ENCODE measurements around the gene RPS6KC1. TPM values are rescaled to one million over a fixed set of nuclear protein-coding genes. Genes with fewer than 3 reads are reported as not detected.

Gene RPS6KC1
- total and polyA plus RNA-seq, 2 donors from 2014 or later = 6.3 to 13.8 TPM

GRCh38 chr1:213057264-213058059 lies 6.4 kb downstream of the RPS6KC1 start:
- intact Hi-C loops (cut with DNase I) = no loop called here
- no peak overlapping the region for H3K4me3 ChIP-seq (ENCODE audit: low read length in 3 of 3)
- FAIRE-seq = no peak

DNA sequence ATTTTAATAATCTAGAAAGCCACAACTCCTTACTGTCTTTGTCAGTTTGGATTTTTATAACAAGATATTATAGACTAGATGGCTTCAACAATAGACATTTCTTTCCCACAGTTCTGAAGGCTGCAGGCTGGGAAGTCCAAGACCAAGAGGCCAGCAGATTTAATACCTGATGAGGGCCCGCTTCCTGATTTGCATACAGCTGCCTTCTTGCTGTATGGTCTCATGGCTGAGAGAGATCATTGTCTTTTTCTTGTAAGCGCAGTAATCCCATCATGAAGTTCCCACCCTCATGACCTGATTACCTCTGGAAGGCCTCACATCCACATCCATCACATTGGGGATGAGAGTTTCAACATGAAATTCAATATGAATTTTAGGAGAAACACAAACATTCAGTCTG lies 9.8 kb downstream of the RPS6KC1 start:
- DNase-seq (no peak), FAIRE-seq (no peak)
- no peaks in the 10 kb centered on the region for H3K36me3 ChIP-seq (ENCODE audit: control insufficient read depth in 2 of 3, insufficient read depth in 3 of 3, low read length in 3 of 3)
- no peaks in the 10 kb centered on the region for H3K9me3 ChIP-seq (ENCODE audit: control insufficient read depth in 2 of 3, insufficient read depth in 1 of 3, low read length in 3 of 3)
- TF ChIP-seq, protein P1, sequence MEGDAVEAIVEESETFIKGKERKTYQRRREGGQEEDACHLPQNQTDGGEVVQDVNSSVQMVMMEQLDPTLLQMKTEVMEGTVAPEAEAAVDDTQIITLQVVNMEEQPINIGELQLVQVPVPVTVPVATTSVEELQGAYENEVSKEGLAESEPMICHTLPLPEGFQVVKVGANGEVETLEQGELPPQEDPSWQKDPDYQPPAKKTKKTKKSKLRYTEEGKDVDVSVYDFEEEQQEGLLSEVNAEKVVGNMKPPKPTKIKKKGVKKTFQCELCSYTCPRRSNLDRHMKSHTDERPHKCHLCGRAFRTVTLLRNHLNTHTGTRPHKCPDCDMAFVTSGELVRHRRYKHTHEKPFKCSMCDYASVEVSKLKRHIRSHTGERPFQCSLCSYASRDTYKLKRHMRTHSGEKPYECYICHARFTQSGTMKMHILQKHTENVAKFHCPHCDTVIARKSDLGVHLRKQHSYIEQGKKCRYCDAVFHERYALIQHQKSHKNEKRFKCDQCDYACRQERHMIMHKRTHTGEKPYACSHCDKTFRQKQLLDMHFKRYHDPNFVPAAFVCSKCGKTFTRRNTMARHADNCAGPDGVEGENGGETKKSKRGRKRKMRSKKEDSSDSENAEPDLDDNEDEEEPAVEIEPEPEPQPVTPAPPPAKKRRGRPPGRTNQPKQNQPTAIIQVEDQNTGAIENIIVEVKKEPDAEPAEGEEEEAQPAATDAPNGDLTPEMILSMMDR (IDR thresholded peaks at IDR 0.05; ENCODE audit: borderline replicate concordance, extremely low read depth, insufficient read depth) = no peak
- intact Hi-C loops (cut with DNase I) = no loop called here
- H3K27me3 ChIP-seq (ENCODE audit: control insufficient read depth, insufficient read depth, low read length) = no peaks in the 10 kb centered on the region
- H3K4me3 ChIP-seq (ENCODE audit: low read length in 3 of 3) = no peak overlapping the region
- H3K27ac ChIP-seq (ENCODE audit: low read depth in 2 of 2, low read length in 2 of 2) = no peak overlapping the region
- no peaks in the 10 kb centered on the region for H3K4me1 ChIP-seq (ENCODE audit: control insufficient read depth in 2 of 3, insufficient read depth in 2 of 3, low read depth in 1 of 3, low read length in 3 of 3)
- H3K9ac ChIP-seq (ENCODE audit: low read length in 3 of 3) = no peak overlapping the region

More at GRCh38 chr1:213057264-213058059, 6.4 kb downstream of the RPS6KC1 start:
- no peaks in the 10 kb centered on the region for H3K4me1 ChIP-seq (ENCODE audit: control insufficient read depth in 2 of 3, insufficient read depth in 2 of 3, low read depth in 1 of 3, low read length in 3 of 3)
- H3K27me3 ChIP-seq (ENCODE audit: control insufficient read depth, insufficient read depth, low read length) = no peaks in the 10 kb centered on the region
- no peak overlapping the region for H3K27ac ChIP-seq (ENCODE audit: low read depth in 2 of 2, low read length in 2 of 2)
- H3K9me3 ChIP-seq (ENCODE audit: control insufficient read depth in 2 of 3, insufficient read depth in 1 of 3, low read length in 3 of 3) = no peaks in the 10 kb centered on the region
- no peaks in the 10 kb centered on the region for H3K36me3 ChIP-seq (ENCODE audit: control insufficient read depth in 2 of 3, insufficient read depth in 3 of 3, low read length in 3 of 3)
- TF ChIP-seq, protein P1 (IDR thresholded peaks at IDR 0.05; ENCODE audit: borderline replicate concordance, extremely low read depth, insufficient read depth) = no peak
- H3K9ac ChIP-seq (ENCODE audit: low read length in 3 of 3) = no peak overlapping the region
- no peak for DNase-seq

DNA sequence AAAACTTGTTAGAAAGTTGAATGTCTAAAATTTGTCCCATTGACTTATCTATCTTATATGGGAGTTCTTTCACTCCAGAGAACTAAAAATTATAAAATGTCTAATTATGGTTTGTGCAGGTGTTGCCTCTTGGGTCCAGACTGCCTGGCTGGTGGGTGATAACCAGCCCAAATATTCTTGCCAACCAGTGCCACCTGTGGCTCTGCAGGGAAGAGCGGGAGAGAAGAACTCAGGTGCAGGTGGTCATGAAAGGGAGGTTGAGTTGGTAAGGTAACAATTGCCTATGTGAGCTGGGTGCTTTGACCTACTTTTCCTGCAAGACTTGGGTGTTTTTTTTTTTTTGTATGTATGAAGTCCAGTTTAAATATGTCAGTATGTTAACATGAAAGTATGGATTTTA lies 10.2 kb downstream of the RPS6KC1 start:
- H3K36me3 ChIP-seq (ENCODE audit: control insufficient read depth in 2 of 3, insufficient read depth in 3 of 3, low read length in 3 of 3) = no peaks in the 10 kb centered on the region
- no peaks in the 10 kb centered on the region for H3K9me3 ChIP-seq (ENCODE audit: control insufficient read depth in 2 of 3, insufficient read depth in 1 of 3, low read length in 3 of 3)
- H3K27ac ChIP-seq (ENCODE audit: low read depth in 2 of 2, low read length in 2 of 2) = no peak overlapping the region
- intact Hi-C loops (cut with DNase I) = no loop called here
- H3K9ac ChIP-seq (ENCODE audit: low read length in 3 of 3) = no peak overlapping the region
- no peak for FAIRE-seq
- H3K27me3 ChIP-seq (ENCODE audit: control insufficient read depth, insufficient read depth, low read length) = no peaks in the 10 kb centered on the region
- H3K4me1 ChIP-seq (ENCODE audit: control insufficient read depth in 2 of 3, insufficient read depth in 2 of 3, low read depth in 1 of 3, low read length in 3 of 3) = no peaks in the 10 kb centered on the region
- no peak for DNase-seq
- no peak overlapping the region for H3K4me3 ChIP-seq (ENCODE audit: low read length in 3 of 3)
- TF ChIP-seq, protein P1 (IDR thresholded peaks at IDR 0.05; ENCODE audit: borderline replicate concordance, extremely low read depth, insufficient read depth) = no peak
